Dedifferentiated amniotic fluid mesenchymal stem cell (primary cell): ENCODE data around the gene ALDH1L2.

Experiments
- DNase-seq: peaks from one replicate; pipeline ENCODE4 v3.0.0-alpha.2; 2016; ENCODE audit errors: extremely low spot score

ALDH1L2 gene

GRCh38 chr12:105033851-105034250 is 50.4 kb downstream of the ALDH1L2 start:
- no peak for DNase-seq

GRCh38 chr12:105032703-105033357 is 51.4 kb downstream of the ALDH1L2 start:
- DNase-seq = no peak

DNA sequence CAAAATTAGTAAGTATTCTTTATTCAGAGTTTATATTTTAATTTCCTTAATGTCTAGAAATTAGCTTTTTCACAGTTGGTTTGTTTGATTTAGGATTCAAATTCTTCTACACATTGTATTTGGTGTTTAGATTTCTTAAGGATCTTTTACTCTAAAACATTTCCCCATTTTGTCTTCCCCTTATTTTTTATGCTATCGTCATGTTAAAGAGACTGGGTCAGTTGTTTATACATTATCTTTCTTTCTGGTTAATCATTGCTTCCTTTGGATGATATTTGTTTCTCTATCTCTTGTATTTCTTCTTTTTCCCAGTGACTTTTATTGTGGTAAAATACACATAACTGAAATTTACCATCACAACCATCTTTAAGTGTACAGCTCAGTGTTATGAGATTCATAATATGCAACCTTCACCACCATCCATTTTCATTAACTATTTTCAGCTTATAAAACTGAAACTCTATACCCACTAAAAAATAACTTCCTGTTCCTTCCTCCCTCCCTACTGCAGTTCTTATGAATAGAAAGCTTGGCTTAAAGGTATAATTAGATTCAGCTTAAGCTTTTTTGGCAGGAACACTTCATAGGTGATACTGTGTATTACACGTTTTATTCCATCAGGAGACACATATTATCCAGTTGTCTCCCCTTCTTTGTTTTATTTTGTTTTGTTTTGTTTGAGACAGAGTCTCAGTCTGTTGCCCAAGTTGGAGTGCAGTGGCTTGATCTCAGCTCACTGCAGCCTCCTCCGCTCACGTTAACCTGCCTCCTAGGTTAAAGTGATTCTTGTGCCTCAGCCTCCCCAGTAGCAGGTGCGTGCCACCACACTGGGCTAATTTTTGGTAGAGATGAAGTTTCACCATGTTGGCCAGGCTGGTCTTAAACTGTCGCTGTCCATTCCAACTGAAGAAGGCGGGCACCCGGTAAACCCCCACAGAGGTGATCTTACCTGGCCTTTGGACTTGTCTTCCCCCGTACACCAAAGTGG is 53.1 kb downstream of the ALDH1L2 start:
- no peak for DNase-seq

DNA sequence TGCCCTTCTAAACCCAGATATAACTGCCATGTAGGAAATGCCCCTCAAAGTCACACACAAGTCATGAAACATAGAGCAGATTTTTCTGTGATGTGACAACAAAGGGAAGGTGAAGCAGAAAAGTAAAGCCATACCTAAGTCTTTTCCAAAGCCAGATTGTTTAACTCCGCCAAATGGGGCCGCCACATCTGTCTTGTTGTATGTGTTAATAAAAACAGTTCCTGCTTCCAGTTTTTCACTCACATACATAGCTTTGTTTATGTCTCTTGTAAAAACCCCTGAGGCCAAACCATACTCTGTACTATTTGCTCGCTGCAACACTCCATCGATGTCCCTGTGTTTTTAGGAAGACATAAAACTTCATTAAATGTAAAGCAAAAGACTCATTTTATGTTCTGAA is 57.8 kb downstream of the ALDH1L2 start:
- DNase-seq = no peak

- DNase-seq = peak; percentile 89
Measured at GRCh38 chr12:105025890-105026289, 58.4 kb downstream of the ALDH1L2 start.

GRCh38 chr12:105024928-105025327 is 59.3 kb downstream of the ALDH1L2 start:
- DNase-seq = no peak

DNA sequence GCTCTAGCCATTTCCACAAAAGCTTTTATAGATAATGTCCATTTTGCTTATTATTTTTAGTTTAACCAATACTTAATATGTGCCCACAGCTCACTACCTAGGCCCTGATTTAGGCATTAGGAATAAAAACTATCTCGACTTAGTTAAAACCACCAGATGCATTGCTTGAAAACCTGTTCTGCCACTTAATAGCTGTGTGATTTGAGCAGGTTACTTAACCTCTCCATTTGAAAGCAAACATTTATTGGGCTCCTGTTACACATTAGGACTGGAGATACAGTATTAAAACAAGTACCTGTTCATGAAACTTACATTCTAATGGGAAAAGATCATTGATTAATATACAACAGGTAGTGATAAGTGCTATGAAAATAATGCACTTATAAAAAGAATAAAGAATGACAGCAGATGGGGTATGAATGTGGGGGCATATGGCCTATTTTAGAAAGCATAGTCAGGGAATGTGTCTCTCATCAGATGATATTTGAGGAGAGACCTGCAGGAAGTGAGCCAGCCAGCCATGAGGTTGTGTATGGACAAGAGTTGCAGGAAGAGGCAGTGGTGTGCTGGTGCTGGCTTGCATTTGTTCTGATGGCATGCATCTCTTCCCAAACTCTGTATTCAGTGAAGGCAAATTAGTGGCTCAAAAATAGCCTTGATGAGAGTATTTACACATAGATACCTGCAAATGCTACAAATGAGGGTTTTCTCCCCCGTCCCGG is 63.9 kb downstream of the ALDH1L2 start:
- no peak for DNase-seq

GRCh38 chr12:105018776-105019175 is 65.5 kb downstream of the ALDH1L2 start:
- DNase-seq = no peak

- no peak for DNase-seq
Measured at GRCh38 chr12:105018012-105018411, 66.2 kb downstream of the ALDH1L2 start.

DNA sequence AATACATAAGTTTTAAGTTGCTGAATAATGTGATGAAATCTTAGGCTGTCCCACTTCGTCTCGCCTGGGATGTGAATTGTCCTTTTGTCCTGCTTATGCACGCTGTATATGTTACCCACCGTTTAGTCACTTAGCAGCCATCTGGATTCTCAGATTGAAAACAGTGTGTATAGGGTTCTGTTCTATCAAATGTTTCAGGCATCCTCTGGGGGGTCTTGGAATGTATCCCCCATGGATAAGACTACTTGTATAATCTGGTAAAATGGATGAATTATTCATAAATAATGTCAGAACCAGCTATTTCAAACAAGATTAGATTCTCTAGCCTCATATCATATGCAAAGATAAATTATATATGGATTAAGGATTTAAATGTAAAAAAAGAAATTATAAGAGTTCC is 68.7 kb downstream of the ALDH1L2 start:
- DNase-seq = no peak

- DNase-seq = no peak
Measured at GRCh38 chr12:105014603-105015002, 69.7 kb downstream of the ALDH1L2 start.

- no peak for DNase-seq
Measured at GRCh38 chr12:105013892-105014291, 70.4 kb downstream of the ALDH1L2 start.

- DNase-seq = no peak
Measured at GRCh38 chr12:105001476-105001875, 82.8 kb downstream of the ALDH1L2 start.

- DNase-seq = no peak
Measured at GRCh38 chr12:104999347-104999685, 84.9 kb downstream of the ALDH1L2 start.

GRCh38 chr12:104998423-104999346 is 85.6 kb downstream of the ALDH1L2 start:
- no peak for DNase-seq

DNA sequence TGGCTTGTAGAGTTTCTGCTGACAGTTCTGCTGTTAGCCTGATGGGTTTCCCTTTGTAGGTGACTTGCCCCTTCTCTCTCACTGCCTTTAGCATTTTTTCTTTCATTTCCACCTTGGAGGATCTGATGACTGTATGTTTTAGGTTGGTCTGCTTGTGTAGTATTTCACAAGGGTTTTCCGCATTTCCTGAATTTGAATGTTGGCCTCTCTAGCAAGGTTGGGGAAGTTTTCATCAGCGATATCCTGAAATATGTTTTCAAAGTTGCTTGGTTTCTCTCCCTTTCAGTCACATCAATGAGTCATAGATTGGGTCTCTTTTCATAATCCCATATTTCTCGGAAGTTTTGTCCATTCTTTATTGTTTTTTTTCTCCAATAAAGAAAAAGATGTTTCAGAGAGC is 86.7 kb downstream of the ALDH1L2 start:
- DNase-seq = no peak

DNA sequence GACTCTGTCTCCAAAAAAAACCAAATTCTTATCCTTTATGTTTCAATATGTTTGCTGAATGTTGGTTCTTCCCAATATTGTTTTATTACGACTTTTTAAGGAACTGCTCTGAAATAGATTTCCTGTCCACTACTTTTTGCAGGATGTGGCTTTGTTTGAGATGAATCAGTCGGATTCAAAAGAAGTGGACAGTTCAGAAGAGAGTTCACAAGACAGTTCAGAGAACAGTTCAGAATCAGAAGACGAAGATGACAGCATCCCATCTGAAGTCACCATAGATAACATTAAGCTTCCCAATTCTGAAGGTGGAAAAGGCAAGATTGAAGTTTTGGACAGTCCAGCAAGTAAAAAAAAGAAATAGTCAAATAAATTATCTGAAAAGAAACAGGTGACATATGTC is 89.9 kb downstream of the ALDH1L2 start:
- DNase-seq = no peak

DNA sequence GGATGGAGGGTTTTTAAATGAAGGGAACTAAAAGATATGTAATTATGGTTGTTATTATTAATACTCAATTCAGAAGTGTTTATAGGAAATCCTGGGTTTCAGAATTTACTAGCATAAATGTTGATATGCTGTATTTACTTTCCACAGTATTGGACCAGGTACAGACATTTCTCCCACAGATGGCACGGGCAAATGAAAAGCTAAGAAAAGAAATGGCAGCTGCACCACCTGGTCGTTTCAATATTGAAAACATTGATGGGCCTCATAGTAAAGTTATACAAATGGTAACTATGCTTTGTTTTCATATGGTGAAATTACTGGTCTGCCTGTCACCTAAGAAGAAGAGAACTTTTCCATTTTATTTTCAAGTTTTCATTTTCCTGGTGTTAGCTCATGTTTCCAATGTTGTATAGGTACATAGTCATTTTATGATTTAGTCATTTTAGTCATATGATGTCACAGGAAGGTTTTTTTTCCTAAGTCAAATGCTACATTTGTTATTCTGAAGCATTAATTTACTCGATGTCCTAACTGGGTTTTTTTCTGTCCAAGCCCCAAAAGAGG is 92.6 kb downstream of the ALDH1L2 start:
- no peak for DNase-seq

DNA sequence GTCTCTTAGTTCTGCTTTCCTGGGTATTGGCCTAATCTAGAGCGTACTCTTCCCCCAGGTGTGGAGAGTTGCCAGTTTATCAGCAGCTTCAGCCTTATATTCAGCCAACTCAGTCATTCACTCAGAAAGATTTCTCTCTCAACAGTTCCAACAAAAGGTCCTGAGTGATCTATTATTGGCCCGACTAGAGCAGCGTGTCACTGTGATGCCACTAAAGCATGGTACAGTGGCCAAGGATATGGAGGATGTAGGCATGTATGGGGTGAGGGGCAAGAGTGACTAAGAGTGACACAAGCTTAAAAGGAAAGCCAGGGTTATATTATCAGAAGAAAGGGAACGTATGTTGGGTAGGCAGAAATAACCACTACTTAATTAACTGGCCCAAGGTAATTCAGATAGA is 93.3 kb downstream of the ALDH1L2 start:
- no peak for DNase-seq

GRCh38 chr12:104986022-104986941 is 98.0 kb downstream of the ALDH1L2 start, which contains the start of gene NOPCHAP1:
Gene NOPCHAP1, plus strand, starts transcription at chr12:104986316. Its CDS starts 37 bp downstream, at chr12:104986353.
- DNase-seq = peak; percentile 86
